SK-N-SH treated with all-trans-retinoic acid at 6 μM for 48 hours (cell line): ENCODE data around the gene TAAR5.

Experiments used
- GLIS3 ChIP-seq: fragments of 250-450 bp; sonication (Bioruptor Pico); IDR thresholded peaks from 2 replicates; pipeline ENCODE4 v1.5.0; 2020; ENCODE audit warnings: mild to moderate bottlenecking, moderate library complexity
- OSR1 ChIP-seq: fragments of 250-450 bp; sonication (Bioruptor Pico); IDR thresholded peaks from 2 replicates; pipeline ENCODE4 v1.8.0; 2022; ENCODE audit warnings: moderate library complexity, mild to moderate bottlenecking, inconsistent platforms
- TF ChIP-seq, protein P1 (sequence below): fragments of 250-450 bp; sonication (Bioruptor Pico); IDR thresholded peaks from 2 replicates; pipeline ENCODE4 v1.5.0; 2020; ENCODE audit warnings: mild to moderate bottlenecking, moderate library complexity
- TF ChIP-seq, protein P2 (sequence below): fragments of 250-450 bp; sonication (Bioruptor Pico); IDR thresholded peaks from 2 replicates; pipeline ENCODE4 v1.8.0; 2020; ENCODE audit warnings: mild to moderate bottlenecking, moderate library complexity, borderline replicate concordance

- TF ChIP-seq, protein P1, sequence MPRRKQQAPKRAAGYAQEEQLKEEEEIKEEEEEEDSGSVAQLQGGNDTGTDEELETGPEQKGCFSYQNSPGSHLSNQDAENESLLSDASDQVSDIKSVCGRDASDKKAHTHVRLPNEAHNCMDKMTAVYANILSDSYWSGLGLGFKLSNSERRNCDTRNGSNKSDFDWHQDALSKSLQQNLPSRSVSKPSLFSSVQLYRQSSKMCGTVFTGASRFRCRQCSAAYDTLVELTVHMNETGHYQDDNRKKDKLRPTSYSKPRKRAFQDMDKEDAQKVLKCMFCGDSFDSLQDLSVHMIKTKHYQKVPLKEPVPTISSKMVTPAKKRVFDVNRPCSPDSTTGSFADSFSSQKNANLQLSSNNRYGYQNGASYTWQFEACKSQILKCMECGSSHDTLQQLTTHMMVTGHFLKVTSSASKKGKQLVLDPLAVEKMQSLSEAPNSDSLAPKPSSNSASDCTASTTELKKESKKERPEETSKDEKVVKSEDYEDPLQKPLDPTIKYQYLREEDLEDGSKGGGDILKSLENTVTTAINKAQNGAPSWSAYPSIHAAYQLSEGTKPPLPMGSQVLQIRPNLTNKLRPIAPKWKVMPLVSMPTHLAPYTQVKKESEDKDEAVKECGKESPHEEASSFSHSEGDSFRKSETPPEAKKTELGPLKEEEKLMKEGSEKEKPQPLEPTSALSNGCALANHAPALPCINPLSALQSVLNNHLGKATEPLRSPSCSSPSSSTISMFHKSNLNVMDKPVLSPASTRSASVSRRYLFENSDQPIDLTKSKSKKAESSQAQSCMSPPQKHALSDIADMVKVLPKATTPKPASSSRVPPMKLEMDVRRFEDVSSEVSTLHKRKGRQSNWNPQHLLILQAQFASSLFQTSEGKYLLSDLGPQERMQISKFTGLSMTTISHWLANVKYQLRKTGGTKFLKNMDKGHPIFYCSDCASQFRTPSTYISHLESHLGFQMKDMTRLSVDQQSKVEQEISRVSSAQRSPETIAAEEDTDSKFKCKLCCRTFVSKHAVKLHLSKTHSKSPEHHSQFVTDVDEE: no peak
- TF ChIP-seq OSR1 (CRISPR knock-in tag) (no peak), GLIS3 (CRISPR knock-in tag) (no peak)
- TF ChIP-seq, protein P2, sequence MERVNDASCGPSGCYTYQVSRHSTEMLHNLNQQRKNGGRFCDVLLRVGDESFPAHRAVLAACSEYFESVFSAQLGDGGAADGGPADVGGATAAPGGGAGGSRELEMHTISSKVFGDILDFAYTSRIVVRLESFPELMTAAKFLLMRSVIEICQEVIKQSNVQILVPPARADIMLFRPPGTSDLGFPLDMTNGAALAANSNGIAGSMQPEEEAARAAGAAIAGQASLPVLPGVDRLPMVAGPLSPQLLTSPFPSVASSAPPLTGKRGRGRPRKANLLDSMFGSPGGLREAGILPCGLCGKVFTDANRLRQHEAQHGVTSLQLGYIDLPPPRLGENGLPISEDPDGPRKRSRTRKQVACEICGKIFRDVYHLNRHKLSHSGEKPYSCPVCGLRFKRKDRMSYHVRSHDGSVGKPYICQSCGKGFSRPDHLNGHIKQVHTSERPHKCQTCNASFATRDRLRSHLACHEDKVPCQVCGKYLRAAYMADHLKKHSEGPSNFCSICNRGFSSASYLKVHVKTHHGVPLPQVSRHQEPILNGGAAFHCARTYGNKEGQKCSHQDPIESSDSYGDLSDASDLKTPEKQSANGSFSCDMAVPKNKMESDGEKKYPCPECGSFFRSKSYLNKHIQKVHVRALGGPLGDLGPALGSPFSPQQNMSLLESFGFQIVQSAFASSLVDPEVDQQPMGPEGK (CRISPR knock-in tag): no peak
These were observed 34.6 kb upstream of the TAAR5 start, which contains the start of gene TAAR2 for GRCh38 chr6:132624175-132624574.
